HG03159 (cell line): ENCODE data around the gene SPAG16.
"Not testable (repeated sequence)": the region's sequence is repeated elsewhere in the genome, so short reads cannot be mapped to it uniquely, and the experiment has no call there.

Experiments
- ATAC-seq: cut with Tn5 transposase; IDR thresholded peaks from one replicate; pipeline ENCODE4 v1.9.1; 2021; ENCODE audit warnings: mild to moderate bottlenecking, moderate library complexity; ENCODE audit not compliant: unreplicated experiment

SPAG16 gene

DNA sequence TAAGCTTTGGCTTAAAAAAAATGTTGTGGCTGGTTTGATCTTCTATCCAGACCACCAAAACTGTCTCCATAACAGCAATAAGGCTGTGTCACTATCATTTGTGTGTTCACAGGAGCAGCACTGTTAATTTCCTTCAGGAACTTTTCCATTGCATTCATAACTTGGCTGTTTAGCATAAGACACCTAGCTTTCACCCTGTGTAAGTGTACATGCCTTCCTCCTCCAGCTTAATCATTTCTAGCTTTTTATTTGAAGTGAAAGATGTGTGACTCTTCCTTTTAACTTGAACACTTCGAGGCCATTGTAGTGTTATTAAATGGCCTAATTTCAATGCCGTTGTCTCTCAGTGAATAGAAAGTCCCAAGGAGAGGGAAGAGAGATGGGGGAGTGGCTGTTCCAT is 773.7 kb downstream of the SPAG16 start:
- no peak for ATAC-seq

GRCh38 chr2:214062279-214062678 is 778.0 kb downstream of the SPAG16 start:
- not testable (repeated sequence) for ATAC-seq

DNA sequence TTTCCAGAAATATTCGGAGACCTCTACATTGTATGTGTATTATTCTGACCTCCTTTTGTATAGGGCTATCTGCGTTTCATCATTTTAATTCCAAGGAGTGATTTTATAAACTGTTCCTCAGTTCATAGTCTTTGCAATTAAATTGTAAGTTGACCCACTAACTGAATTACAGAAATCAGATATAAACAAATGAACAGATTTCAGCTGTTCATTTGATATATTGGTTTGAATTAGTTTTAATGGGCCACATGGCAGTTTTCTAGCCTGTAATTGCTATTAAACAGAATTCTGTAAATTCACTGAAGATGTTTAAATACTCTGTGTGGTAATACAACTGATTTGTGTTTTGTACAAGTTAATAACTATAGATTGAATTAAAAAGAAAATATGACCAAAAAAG is 780.2 kb downstream of the SPAG16 start:
- ATAC-seq: no peak

DNA sequence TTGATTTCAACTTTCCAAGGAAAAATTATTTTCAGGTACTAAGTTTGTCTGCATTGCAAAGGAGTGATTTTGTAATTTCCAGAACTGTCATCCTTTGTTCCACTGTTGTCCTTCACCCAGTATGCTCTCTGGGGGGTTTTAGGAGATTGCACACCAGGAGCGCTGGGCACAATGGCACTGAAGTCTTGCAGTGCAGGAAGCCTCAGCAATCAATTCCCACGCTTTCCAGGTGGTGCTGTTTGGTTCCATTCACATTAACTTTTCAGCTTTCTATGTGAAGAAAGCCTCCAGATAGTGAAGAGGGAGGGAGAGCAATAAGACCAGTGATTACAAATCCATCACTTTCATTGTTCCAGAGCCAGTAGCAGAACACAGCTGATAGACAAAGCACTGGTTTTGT is 782.6 kb downstream of the SPAG16 start:
- no peak for ATAC-seq

- peak; percentile 62 for ATAC-seq
Observed at GRCh38 chr2:214069254-214069653, 785.0 kb downstream of the SPAG16 start.

- ATAC-seq: no peak
Observed at GRCh38 chr2:214075456-214075855, 791.2 kb downstream of the SPAG16 start.

- peak; percentile 61 for ATAC-seq
Observed at GRCh38 chr2:214076527-214076926, 792.3 kb downstream of the SPAG16 start.

DNA sequence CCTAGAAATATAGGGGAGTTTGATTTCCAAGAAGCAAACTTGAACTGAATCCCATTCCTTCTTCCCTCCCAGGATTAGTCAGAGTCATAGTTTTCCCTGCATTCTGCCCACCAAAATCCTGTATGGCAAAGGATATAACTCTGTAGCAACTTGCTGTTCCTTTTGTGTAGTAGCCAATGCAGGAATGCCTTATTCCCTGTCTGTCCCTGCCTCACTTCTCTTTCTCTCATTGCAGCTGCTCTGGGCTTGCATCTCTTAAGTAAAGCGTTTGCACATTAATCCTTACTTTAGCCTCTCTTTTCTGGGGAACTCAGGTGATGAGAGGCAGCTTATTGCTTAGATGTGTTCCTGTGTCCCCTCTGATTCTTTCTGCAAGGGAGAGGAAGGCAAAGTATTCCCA is 793.5 kb downstream of the SPAG16 start:
- ATAC-seq: no peak

- ATAC-seq: no peak
Observed at GRCh38 chr2:214079032-214079431, 794.8 kb downstream of the SPAG16 start.

DNA sequence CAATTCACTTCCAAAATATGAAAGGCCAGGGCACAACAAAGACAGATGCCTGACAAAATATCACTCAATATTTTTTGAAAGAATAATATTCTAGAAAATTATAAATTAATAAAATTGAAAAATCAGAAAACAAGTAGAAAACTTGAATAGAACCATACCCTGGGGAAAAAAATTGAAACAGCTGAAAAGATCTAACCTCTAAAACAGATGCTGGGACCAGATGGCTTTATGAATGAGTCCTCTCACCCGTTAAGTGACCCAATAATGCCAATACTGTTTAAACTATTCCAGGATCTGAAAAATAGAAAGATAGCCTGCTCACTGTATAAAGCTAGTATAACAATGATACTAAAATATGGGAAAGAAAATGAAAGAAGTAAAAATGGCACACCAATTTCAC is 804.3 kb downstream of the SPAG16 start:
- no peak for ATAC-seq

- ATAC-seq: no peak
Observed at GRCh38 chr2:214096208-214096715, 812.0 kb downstream of the SPAG16 start.

- no peak for ATAC-seq
Observed at GRCh38 chr2:214098811-214099210, 814.5 kb downstream of the SPAG16 start.

DNA sequence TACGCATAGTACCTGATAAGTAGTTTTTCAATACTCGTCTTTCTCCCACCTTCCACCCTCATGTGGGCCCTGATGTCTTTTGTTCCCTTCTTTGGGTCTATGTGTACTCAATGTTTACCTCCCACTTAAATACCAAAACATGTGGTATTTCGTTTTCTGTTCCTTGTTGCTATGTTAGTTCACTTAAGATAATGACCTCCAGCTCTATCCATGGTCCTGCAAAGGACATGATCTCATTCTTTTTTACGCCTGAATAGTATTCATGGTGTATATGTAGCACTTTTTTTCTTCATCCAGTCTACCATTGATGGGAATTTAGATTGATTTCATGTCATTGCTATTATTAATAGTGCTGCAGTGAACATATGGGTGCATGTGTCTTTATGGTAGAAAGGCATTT is 816.2 kb downstream of the SPAG16 start:
- ATAC-seq: no peak

DNA sequence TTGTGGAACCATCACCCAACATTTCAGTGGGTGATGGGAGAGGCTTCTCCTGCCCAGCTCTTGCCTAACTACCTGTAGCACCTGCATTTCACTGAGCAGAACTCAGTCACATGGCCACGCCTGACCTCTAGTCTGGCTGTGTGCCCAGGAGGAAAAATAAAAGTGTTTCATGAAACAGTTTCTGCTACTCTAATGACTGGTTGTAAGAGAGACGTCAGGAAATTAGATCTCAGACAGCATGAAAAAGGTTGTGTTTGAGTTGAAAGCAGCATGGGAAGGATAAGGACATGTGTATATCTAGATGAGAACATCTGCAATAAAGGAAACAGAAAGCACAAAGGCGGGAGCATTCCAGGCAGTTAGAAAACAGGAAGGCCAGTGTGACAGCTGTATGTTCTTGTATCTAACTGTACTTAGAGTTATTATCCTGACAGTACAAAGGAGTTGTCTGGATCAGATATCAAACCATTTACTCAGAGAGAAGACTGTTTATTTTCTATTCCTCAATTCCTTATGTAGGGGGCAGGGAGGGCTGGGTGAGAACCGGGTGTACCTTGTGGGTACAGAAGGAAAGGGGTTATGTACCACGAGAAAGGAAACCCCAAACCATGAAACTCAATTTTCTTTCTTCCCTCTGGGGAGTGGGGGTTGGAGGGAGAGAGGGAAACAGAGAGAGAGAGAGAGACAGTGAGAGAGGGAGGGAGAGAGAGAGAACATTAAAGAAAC is 819.2 kb downstream of the SPAG16 start:
- no peak for ATAC-seq

DNA sequence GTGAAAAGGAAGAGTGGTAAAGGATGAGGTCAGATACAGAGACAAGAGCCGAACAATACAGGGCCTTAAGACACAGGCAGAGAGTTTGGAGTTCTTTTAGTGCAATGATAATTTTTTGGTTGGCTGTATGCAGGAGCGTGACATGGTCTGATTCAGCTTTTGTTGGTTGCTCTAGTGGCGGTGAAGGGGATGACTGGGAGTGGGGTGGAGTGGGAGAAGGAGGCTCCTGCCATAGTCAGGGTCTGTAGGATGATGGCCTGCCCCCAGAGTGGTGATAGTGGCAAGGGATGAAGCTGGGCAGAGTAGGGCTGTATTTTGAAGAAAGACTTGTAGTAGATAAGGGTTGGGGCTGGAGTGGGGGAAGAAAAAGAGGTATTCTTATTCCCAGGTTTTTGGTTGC is 820.0 kb downstream of the SPAG16 start:
- no peak for ATAC-seq

DNA sequence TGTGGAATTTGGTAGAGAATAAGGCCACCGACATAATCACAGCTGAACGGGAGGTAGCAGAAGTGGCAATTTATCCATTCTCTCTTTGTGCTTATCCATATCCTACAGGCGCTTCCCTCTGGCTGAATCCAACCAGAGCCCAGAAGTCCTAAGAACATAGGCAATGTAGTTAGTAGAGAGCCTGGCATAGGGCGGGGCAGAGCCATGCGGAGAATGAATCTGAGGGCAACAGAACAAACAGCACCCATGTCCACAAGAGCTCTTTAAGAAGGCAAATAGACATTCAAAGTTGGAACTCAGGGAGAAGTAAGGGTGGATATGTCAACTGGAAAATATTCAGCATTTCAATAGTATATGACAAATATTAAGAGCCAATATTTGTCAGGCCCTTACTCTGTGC is 820.7 kb downstream of the SPAG16 start:
- no peak for ATAC-seq

DNA sequence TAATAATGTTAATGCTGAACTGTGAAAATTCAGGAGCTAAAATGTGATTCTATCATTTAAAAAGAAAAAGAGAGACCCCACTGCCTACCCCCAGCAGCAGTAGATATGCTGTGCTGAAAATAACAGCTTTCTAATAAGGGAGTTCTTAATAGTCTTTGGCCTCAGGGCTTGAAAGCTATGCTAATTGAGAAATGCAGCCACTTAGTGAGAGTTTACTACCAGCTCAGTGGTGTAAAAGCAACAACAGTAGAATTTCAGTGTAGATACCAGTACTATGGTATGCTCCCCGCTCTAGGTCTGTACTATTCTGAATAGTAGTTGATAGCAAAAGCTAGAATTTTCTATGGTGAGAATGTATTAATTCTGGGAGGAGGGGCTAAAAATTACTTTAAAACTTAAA is 823.5 kb downstream of the SPAG16 start:
- no peak for ATAC-seq

DNA sequence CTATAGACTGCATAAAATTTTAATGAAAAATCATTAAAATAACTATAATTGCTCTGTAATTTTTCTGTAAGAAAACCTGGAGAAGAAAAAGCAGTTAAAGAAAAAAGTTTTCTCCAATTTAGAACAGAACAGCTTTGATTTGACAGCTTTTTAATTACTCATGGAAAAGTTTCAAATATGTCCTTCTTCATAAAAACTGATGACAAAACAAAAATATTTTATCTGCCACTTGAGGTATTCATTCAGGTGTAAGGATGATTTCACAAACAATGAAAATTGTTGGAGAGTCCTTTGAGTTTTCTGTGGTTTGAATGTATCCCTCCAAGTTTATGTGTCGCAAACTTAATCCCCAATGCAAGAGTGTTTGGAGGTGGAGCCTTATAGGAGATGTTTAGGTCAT is 824.3 kb downstream of the SPAG16 start:
- ATAC-seq: no peak

GRCh38 chr2:214117054-214117453 is 832.8 kb downstream of the SPAG16 start:
- no peak for ATAC-seq

GRCh38 chr2:214126135-214126534 is 841.9 kb downstream of the SPAG16 start:
- ATAC-seq: no peak

DNA sequence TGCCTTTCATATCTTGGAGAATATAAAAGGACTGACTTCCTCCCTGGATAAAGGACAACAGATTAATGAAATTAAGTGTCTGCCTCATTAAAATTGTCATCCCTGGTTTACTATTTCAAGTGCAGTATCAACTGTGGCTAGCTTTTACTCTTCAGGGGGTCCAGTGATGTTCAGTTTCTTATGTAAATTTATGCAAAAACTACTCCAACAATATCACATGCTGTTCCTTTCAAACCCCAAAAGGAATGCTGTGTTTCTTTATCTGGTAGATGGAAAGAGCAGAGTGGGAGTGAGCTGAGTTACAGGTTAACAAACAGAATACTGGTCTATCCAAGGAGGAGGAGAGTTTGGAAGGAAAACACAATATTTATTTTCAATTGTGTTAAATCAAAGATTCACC is 842.9 kb downstream of the SPAG16 start:
- no peak for ATAC-seq

GRCh38 chr2:214127571-214127970 is 843.3 kb downstream of the SPAG16 start:
- no peak for ATAC-seq

- no peak for ATAC-seq
Observed at GRCh38 chr2:214128040-214128439, 843.8 kb downstream of the SPAG16 start.
